ENCODE data around the gene FNDC3B.

GRCh38 chr3:172410702-172411477 is 371.5 kb downstream of the FNDC3B start:
- TF ChIP-seq CTCF (IDR thresholded peaks at IDR 0.05) (no peak), EHF (CRISPR knock-in tag; IDR thresholded peaks at IDR 0.05) (no peak)

Data from A549 (cell line).